ENCODE measurements around the gene GCN1.
A peak's percentile ranks its signal among the peaks of the same experiment; 100 is the strongest.

GCN1 gene

DNA sequence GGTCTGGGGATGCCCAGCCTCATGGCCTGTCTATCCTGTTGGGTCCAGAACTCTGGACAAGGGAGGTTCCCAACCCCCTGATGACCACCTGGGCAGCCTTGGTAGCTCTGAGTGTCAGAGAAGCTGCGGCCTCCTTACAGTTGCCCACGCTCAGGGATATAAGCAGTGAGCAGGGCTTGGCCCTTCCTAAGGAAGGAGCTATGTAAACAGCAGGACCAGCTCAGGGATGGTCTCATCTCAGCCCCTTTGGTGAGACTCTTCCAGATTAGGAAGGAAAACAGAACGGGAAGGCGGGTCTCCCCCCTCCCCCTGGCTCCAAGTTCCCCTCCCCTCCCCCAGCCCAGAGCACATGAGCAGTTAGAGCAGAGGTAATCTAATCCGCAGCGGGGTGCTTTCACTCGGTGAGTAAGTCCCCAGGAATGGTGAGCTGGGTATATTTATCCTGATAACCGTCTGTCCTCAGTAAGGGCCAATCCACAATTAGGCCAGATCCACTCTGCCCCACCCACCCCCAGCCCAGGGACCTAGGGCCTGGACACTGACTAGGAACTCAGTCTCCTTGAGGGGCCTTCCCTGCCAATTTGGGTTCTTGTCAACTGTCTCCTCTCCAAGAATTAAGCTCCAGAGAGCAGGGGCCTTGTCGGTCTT lies 35.9 kb upstream of the GCN1 start (continued):
- TF ChIP-seq ZNF10 (tag by site-specific recombination; IDR thresholded peaks at IDR 0.05) (peak; percentile 47; the same call in 1 of the 2 replicates), ZNF324 (tag by site-specific recombination; IDR thresholded peaks at IDR 0.05) (no peak), BCL11B (tag by site-specific recombination; IDR thresholded peaks at IDR 0.05; ENCODE audit: low read depth) (0 out of 2 replicates have a peak, but pooled peaks have one; percentile 23), ZNF266 (tag by site-specific recombination; IDR thresholded peaks at IDR 0.05; ENCODE audit: low read depth) (no peak), ZNF423 (tag by site-specific recombination; IDR thresholded peaks at IDR 0.05) (0 out of 2 replicates have a peak, but pooled peaks have one; percentile 18)
- TF ChIP-seq, protein P1, sequence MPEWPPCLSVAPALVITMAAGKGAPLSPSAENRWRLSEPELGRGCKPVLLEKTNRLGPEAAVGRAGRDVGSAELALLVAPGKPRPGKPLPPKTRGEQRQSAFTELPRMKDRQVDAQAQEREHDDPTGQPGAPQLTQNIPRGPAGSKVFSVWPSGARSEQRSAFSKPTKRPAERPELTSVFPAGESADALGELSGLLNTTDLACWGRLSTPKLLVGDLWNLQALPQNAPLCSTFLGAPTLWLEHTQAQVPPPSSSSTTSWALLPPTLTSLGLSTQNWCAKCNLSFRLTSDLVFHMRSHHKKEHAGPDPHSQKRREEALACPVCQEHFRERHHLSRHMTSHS (tag by site-specific recombination; IDR thresholded peaks at IDR 0.05), result no peak
- TF ChIP-seq, protein P2, sequence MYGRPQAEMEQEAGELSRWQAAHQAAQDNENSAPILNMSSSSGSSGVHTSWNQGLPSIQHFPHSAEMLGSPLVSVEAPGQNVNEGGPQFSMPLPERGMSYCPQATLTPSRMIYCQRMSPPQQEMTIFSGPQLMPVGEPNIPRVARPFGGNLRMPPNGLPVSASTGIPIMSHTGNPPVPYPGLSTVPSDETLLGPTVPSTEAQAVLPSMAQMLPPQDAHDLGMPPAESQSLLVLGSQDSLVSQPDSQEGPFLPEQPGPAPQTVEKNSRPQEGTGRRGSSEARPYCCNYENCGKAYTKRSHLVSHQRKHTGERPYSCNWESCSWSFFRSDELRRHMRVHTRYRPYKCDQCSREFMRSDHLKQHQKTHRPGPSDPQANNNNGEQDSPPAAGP (tag by site-specific recombination; IDR thresholded peaks at IDR 0.05), result peak; percentile 79

DNA sequence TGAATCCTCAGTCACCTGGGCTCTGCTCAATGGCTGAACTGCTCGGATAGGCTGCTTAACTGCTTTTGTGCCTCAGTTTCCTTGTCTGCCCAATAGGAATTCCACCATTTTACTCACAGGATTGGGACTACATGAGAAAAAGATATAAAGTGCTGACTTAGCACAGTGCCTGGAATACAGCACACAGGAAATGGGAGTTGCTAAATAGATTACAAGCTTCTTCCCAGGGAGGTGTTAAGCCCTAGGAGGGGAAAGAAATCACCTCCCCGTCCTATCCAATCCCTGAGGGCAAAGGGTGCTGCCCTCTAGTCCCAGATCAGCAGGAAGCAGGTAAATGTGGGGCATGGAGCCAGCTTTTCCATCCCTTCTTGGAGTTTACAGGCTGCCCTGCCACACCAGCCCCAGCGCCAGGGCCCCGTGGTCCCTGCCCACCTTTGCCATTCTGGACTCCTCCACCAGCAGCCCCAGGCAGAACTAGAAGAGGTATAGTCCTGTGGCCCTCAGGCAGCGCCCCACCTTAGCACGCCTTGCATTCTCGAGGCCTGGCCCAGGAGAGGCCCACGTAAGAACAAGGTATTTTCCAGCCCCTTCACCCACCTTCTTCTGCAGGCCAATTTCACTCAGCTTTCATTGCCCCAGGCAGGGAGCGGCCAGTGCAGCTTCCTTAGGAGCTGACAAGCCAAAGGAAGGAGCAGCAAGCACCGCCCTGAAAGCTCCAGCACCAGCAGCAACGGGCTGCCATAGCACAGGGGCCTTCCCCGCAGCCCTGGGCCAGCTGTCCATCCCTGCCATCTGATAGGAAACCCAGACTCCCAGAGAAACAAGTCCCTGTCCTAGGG lies 35.2 kb upstream of the GCN1 start:
- ChIA-PET CTCF (interaction anchor here (0.5 to 14.3 kb wide), 16 partner anchors 12 to 1572 kb away, joined by 3 to 581 read pairs (median 10); partner anchors contain the start of genes PXN, RNU4-1, RNU4-2 and RPLP0), POLR2A (interaction anchor here (0.6 to 10.5 kb wide), 10 partner anchors 10 to 72 kb away, joined by 3 to 194 read pairs (median 8); partner anchors contain the start of genes PXN, RNU4-1, RNU4-2 and RPLP0)
- Histone ChIP-seq H3K36me3 (ENCODE audit: control insufficient read depth in 2 of 2, insufficient read depth in 1 of 2, low read length in 2 of 2) (peaks cover 0 to 8% of the 10 kb centered on the region in 2 experiments; a peak in 1 of 3 replicates), H3K27ac (ENCODE audit: extremely low read depth, low read depth, low read length) (peak overlapping the region; percentile 71), H3K9me3 (ENCODE audit: control insufficient read depth, insufficient read depth, low read depth, low read length) (no peaks in the 10 kb centered on the region), H3K4me3 (ENCODE audit: low read depth, low read length) (no peak overlapping the region), H3K4me1 (ENCODE audit: control insufficient read depth, insufficient read depth, low read length) (peaks cover 44% of the 10 kb centered on the region)
- TF ChIP-seq, protein P2 (tag by site-specific recombination; IDR thresholded peaks at IDR 0.05), result 0 out of 2 replicates have a peak, but pooled peaks have one; percentile 23
- TF ChIP-seq, protein P3, sequence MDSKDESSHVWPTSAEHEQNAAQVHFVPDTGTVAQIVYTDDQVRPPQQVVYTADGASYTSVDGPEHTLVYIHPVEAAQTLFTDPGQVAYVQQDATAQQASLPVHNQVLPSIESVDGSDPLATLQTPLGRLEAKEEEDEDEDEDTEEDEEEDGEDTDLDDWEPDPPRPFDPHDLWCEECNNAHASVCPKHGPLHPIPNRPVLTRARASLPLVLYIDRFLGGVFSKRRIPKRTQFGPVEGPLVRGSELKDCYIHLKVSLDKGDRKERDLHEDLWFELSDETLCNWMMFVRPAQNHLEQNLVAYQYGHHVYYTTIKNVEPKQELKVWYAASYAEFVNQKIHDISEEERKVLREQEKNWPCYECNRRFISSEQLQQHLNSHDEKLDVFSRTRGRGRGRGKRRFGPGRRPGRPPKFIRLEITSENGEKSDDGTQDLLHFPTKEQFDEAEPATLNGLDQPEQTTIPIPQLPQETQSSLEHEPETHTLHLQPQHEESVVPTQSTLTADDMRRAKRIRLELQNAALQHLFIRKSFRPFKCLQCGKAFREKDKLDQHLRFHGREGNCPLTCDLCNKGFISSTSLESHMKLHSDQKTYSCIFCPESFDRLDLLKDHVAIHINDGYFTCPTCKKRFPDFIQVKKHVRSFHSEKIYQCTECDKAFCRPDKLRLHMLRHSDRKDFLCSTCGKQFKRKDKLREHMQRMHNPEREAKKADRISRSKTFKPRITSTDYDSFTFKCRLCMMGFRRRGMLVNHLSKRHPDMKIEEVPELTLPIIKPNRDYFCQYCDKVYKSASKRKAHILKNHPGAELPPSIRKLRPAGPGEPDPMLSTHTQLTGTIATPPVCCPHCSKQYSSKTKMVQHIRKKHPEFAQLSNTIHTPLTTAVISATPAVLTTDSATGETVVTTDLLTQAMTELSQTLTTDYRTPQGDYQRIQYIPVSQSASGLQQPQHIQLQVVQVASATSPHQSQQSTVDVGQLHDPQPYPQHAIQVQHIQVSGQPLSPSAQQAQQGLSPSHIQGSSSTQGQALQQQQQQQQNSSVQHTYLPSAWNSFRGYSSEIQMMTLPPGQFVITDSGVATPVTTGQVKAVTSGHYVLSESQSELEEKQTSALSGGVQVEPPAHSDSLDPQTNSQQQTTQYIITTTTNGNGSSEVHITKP (tag by site-specific recombination; IDR thresholded peaks at IDR 0.05), result peak; percentile 68; the same call in 1 of the 2 replicates
- TF ChIP-seq GLIS1 (tag by site-specific recombination; IDR thresholded peaks at IDR 0.05) (peak; percentile 44), ZNF510 (tag by site-specific recombination; IDR thresholded peaks at IDR 0.05; ENCODE audit: insufficient replicate concordance) (no peak), YY2 (tag by site-specific recombination; IDR thresholded peaks at IDR 0.05) (no peak), ZNF473 (tag by site-specific recombination; IDR thresholded peaks at IDR 0.05) (no peak), ZNF660 (tag by site-specific recombination; IDR thresholded peaks at IDR 0.05) (no peak), SP3 (tag by site-specific recombination; IDR thresholded peaks at IDR 0.05) (no peak), ZNF223 (tag by site-specific recombination; IDR thresholded peaks at IDR 0.05) (no peak), HOXD13 (CRISPR knock-in tag; IDR thresholded peaks at IDR 0.05; ENCODE audit: borderline replicate concordance) (no peak), SALL2 (tag by site-specific recombination; IDR thresholded peaks at IDR 0.05; ENCODE audit: borderline replicate concordance) (no peak), GLIS2 (tag by site-specific recombination; IDR thresholded peaks at IDR 0.05) (no peak), ZNF19 (tag by site-specific recombination; IDR thresholded peaks at IDR 0.05; ENCODE audit: low read depth) (no peak), ZNF571 (tag by site-specific recombination; IDR thresholded peaks at IDR 0.05) (no peak), ZNF202 (tag by site-specific recombination; IDR thresholded peaks at IDR 0.05; ENCODE audit: borderline replicate concordance) (no peak), ZNF792 (tag by site-specific recombination; IDR thresholded peaks at IDR 0.05) (no peak), GFI1B (tag by site-specific recombination; IDR thresholded peaks at IDR 0.05) (no peak)
- TF ChIP-seq, protein P4, sequence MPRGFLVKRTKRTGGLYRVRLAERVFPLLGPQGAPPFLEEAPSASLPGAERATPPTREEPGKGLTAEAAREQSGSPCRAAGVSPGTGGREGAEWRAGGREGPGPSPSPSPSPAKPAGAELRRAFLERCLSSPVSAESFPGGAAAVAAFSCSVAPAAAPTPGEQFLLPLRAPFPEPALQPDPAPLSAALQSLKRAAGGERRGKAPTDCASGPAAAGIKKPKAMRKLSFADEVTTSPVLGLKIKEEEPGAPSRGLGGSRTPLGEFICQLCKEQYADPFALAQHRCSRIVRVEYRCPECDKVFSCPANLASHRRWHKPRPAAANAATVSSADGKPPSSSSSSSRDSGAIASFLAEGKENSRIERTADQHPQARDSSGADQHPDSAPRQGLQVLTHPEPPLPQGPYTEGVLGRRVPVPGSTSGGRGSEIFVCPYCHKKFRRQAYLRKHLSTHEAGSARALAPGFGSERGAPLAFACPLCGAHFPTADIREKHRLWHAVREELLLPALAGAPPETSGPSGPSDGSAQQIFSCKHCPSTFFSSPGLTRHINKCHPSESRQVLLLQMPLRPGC (tag by site-specific recombination; IDR thresholded peaks at IDR 0.05), result no peak
- TF ChIP-seq, protein P5, sequence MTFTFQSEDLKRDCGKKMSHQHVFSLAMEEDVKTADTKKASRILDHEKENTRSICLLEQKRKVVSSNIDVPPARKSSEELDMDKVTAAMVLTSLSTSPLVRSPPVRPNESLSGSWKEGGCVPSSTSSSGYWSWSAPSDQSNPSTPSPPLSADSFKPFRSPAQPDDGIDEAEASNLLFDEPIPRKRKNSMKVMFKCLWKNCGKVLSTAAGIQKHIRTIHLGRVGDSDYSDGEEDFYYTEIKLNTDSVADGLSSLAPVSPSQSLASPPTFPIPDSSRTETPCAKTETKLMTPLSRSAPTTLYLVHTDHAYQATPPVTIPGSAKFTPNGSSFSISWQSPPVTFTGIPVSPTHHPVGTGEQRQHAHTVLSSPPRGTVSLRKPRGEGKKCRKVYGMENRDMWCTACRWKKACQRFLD (tag by site-specific recombination; IDR thresholded peaks at IDR 0.05), result no peak
